ENCODE measurements around the gene KLHL29. TPM values are rescaled to one million over a fixed set of nuclear protein-coding genes. Genes with fewer than 3 reads are reported as not detected.

KLHL29 gene
- total and polyA plus RNA-seq, 2 experiments from 2014 or later: 1.9 to 6.4 TPM

DNA sequence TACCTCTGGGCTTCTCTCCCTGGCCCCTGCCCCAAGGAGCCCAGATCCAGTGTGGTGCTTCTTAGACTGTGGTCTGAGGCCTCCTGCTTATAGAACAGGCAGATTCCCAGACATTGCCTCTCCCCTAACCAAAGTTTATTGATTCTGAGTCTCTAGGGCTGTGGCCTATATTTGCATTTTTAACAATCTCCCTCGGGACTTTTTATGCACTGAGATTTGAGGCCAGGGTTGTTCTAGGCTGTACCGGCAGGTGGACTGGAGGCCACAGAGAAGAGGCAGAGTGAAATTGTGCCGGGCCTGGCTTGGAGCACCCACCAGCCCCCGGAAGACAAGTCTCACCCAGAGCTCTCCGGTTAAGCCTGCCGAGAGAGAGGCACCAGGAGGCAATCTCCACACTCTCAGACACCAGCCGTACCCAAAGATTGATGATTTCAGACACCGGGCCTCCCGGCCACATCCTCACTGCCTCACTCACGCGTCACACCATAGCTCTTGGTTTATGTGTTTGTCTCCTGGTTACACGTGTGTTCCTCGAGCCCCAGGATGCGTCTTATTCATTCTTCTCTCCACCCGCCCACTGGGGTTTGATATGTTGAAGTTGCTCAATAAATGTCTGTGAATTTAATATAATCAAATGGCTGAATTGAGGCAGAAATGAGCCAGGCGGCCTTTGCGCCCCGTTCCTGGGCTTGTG is 203.7 kb downstream of the KLHL29 start:
- no peaks in the 10 kb centered on the region for H3F3A ChIP-seq (ENCODE audit: insufficient read depth)
- H3K9ac ChIP-seq: no peak overlapping the region
- no peak for DNase-seq
- 96 to 97% methylated on average over 18 of the region's 18 CpGs for WGBS, 2 experiments (ENCODE audit: low coverage in 1 of 2, low lambda C conversion rate in 2 of 2, missing lambda C conversion rate in 2 of 2)
- no peaks in the 10 kb centered on the region for H4K20me1 ChIP-seq (ENCODE audit: insufficient read depth)
- no peak overlapping the region for H3K4me2 ChIP-seq (ENCODE audit: unreplicated experiment)
- H2AFZ ChIP-seq: no peak overlapping the region
- no peak overlapping the region for H3K27ac ChIP-seq
- H3K79me2 ChIP-seq (ENCODE audit: insufficient read depth): no peaks in the 10 kb centered on the region
- no peaks in the 10 kb centered on the region for H3K9me3 ChIP-seq (ENCODE audit: low read depth)
- no peaks in the 10 kb centered on the region for H3K36me3 ChIP-seq (ENCODE audit: low read depth)
- no peaks in the 10 kb centered on the region for H3K27me3 ChIP-seq (replicated peaks; ENCODE audit: insufficient read depth)
- no peak overlapping the region for H3K4me3 ChIP-seq
- no peaks in the 10 kb centered on the region for H3K4me1 ChIP-seq (ENCODE audit: insufficient read depth)
- in situ Hi-C loops (cut with MboI): no loop called here
- TF ChIP-seq EZH2 (IDR thresholded peaks at IDR 0.05; ENCODE audit: insufficient read depth, poor library complexity, severe bottlenecking) (no peak), EZH2phosphoT487 (IDR thresholded peaks at IDR 0.05; ENCODE audit: insufficient read depth, low read depth) (no peak)
- no peaks in the 10 kb centered on the region for H3K9me2 ChIP-seq (ENCODE audit: insufficient read depth)

DNA sequence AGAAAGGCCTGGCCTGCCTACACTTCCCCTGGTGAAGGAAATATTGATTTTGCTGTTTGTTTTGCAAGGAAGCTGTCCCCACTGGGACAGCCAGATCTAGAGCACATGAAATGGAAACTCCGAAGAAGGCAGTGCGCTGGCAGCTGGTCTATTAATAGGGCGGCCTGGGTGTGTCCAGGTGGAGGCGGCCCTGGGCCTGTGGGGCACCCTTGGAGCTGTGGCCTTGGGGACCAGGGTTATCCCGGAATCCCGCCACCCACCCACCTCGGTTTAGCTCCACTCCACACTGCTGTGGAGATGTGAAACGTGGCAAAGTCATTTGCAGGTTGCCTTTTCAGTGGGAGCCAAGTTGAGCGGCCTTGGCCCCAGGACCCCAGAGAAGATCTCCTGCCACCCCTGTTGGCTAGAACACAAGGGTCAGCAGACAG is 204.3 kb downstream of the KLHL29 start:
- no peak overlapping the region for H3K4me3 ChIP-seq
- H3K79me2 ChIP-seq (ENCODE audit: insufficient read depth): no peaks in the 10 kb centered on the region
- H4K20me1 ChIP-seq (ENCODE audit: insufficient read depth): no peaks in the 10 kb centered on the region
- H3K36me3 ChIP-seq (ENCODE audit: low read depth): no peaks in the 10 kb centered on the region
- no peak for DNase-seq
- no peaks in the 10 kb centered on the region for H3K9me3 ChIP-seq (ENCODE audit: low read depth)
- no peaks in the 10 kb centered on the region for H3K4me1 ChIP-seq (ENCODE audit: insufficient read depth)
- no peaks in the 10 kb centered on the region for H3K9me2 ChIP-seq (ENCODE audit: insufficient read depth)
- H2AFZ ChIP-seq: no peak overlapping the region
- TF ChIP-seq EZH2phosphoT487 (IDR thresholded peaks at IDR 0.05; ENCODE audit: insufficient read depth, low read depth) (no peak), EZH2 (IDR thresholded peaks at IDR 0.05; ENCODE audit: insufficient read depth, poor library complexity, severe bottlenecking) (no peak)
- 94% methylated on average over 9 of the region's 9 CpGs for WGBS, 2 experiments (ENCODE audit: low coverage in 1 of 2, low lambda C conversion rate in 2 of 2, missing lambda C conversion rate in 2 of 2)
- no peak overlapping the region for H3K4me2 ChIP-seq (ENCODE audit: unreplicated experiment)
- no peak overlapping the region for H3K9ac ChIP-seq
- in situ Hi-C loops (cut with MboI): no loop called here
- no peaks in the 10 kb centered on the region for H3K27me3 ChIP-seq (replicated peaks; ENCODE audit: insufficient read depth)
- H3F3A ChIP-seq (ENCODE audit: insufficient read depth): no peaks in the 10 kb centered on the region
- no peak overlapping the region for H3K27ac ChIP-seq

DNA sequence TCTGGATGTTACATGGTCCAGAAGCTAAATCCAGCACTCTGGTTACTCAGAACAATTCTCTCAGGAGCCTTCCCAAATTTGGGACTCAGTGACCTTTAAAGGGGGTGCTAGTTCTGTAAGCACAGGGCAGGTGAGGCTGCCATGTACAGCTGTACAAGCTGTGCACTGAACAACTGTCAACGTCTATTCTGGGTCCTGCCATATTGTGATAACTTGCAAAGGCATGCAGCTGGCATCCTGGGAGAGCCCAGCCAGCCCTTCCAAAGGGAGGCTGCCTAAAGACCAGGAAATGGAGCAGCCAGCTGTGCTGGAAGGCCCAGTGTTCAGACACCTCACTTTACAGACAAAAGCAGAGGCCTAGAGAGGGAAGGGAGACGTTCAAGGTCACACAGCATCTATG is 204.8 kb downstream of the KLHL29 start:
- DNase-seq: no peak
- no peak overlapping the region for H3K4me2 ChIP-seq (ENCODE audit: unreplicated experiment)
- H3K27me3 ChIP-seq (replicated peaks; ENCODE audit: insufficient read depth): no peaks in the 10 kb centered on the region
- H3K36me3 ChIP-seq (ENCODE audit: low read depth): no peaks in the 10 kb centered on the region
- H3K9me3 ChIP-seq (ENCODE audit: low read depth): no peaks in the 10 kb centered on the region
- in situ Hi-C loops (cut with MboI): no loop called here
- H3K4me1 ChIP-seq (ENCODE audit: insufficient read depth): no peaks in the 10 kb centered on the region
- H4K20me1 ChIP-seq (ENCODE audit: insufficient read depth): no peaks in the 10 kb centered on the region
- WGBS, 2 experiments (ENCODE audit: low coverage in 1 of 2, low lambda C conversion rate in 2 of 2, missing lambda C conversion rate in 2 of 2): 39 to 40% methylated on average over 2 of the region's 2 CpGs
- H2AFZ ChIP-seq: no peak overlapping the region
- H3K9me2 ChIP-seq (ENCODE audit: insufficient read depth): no peaks in the 10 kb centered on the region
- H3F3A ChIP-seq (ENCODE audit: insufficient read depth): no peaks in the 10 kb centered on the region
- H3K4me3 ChIP-seq: no peak overlapping the region
- TF ChIP-seq EZH2 (IDR thresholded peaks at IDR 0.05; ENCODE audit: insufficient read depth, poor library complexity, severe bottlenecking) (no peak), EZH2phosphoT487 (IDR thresholded peaks at IDR 0.05; ENCODE audit: insufficient read depth, low read depth) (no peak)
- no peak overlapping the region for H3K27ac ChIP-seq
- no peak overlapping the region for H3K9ac ChIP-seq
- H3K79me2 ChIP-seq (ENCODE audit: insufficient read depth): no peaks in the 10 kb centered on the region

DNA sequence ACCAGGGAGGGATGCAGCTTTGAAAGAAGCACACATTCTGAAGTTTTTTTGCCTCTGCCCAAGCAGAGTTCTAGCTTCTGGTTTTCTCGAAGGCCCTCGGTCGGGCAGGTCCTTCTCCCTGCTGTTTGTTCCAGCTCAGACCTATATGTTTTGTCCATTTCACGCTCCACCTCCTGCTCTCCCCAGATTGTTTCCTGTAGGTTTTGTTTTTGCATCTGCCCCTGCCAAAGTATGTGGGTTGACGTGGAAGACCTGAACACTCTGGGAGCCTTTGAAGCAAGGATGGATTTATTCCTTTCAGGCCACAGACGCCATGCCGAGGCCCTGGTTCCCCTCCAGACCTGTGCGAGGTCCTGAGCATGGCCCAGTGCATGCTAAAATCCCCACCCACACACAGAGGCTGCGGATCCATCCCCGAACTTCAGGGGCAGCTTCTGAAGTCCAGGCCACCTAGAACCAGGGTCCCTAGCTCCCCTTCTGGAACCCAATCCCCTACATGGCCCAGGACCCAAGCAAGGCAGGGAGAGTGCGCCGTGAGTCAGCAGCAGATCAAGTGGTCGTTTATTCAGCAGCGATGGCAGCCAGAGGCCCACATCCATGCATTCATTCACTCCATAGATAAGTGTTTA is 205.4 kb downstream of the KLHL29 start:
- Histone ChIP-seq H3K9me3 (ENCODE audit: low read depth) (no peaks in the 10 kb centered on the region), H3K4me3 (no peak overlapping the region), H2AFZ (no peak overlapping the region), H3F3A (ENCODE audit: insufficient read depth) (no peaks in the 10 kb centered on the region), H3K27ac (no peak overlapping the region), H3K36me3 (ENCODE audit: low read depth) (no peaks in the 10 kb centered on the region), H3K9ac (no peak overlapping the region), H3K27me3 (replicated peaks; ENCODE audit: insufficient read depth) (no peaks in the 10 kb centered on the region), H3K4me2 (ENCODE audit: unreplicated experiment) (no peak overlapping the region), H3K4me1 (ENCODE audit: insufficient read depth) (no peaks in the 10 kb centered on the region), H3K9me2 (ENCODE audit: insufficient read depth) (no peaks in the 10 kb centered on the region), H3K79me2 (ENCODE audit: insufficient read depth) (no peaks in the 10 kb centered on the region), H4K20me1 (ENCODE audit: insufficient read depth) (no peaks in the 10 kb centered on the region)
- no peak for DNase-seq
- 90 to 93% methylated on average over 14 of the region's 14 CpGs for WGBS, 2 experiments (ENCODE audit: low coverage in 1 of 2, low lambda C conversion rate in 2 of 2, missing lambda C conversion rate in 2 of 2)
- TF ChIP-seq EZH2phosphoT487 (IDR thresholded peaks at IDR 0.05; ENCODE audit: insufficient read depth, low read depth) (no peak), EZH2 (IDR thresholded peaks at IDR 0.05; ENCODE audit: insufficient read depth, poor library complexity, severe bottlenecking) (no peak)
- in situ Hi-C loops (cut with MboI): no loop called here

All from GM23248 (cell line).